ENCODE data around the gene CCNJ. TPM values are rescaled to one million over a fixed set of nuclear protein-coding genes. Genes with fewer than 3 reads are reported as not detected.

Gene CCNJ
- total RNA-seq, 1 experiment from 2014 or later, result 3.2 TPM

- Histone ChIP-seq H3K9me2 (replicated peaks; ENCODE audit: low read length) (no peaks in the 10 kb centered on the region), H3K4me2 (ENCODE audit: low read length) (no peak overlapping the region), H3K27me3 (ENCODE audit: low read length) (peaks cover 16% of the 10 kb centered on the region), H3K4me3 (ENCODE audit: low read length) (no peak overlapping the region), H3K79me2 (ENCODE audit: low read length) (no peaks in the 10 kb centered on the region), H3K27ac (ENCODE audit: low read length) (no peak overlapping the region), H3K9me3 (ENCODE audit: low read length) (no peaks in the 10 kb centered on the region), H3K4me1 (ENCODE audit: insufficient read depth, low read length) (no peaks in the 10 kb centered on the region), H4K20me1 (ENCODE audit: low read length) (no peaks in the 10 kb centered on the region), H3K9ac (ENCODE audit: low read length) (no peak overlapping the region), H3F3A (ENCODE audit: low read length, unreplicated experiment) (no peaks in the 10 kb centered on the region), H3K36me3 (ENCODE audit: low read depth, low read length) (no peaks in the 10 kb centered on the region), H2AFZ (ENCODE audit: low read length) (no peak overlapping the region)
- DNase-seq, result no peak
- BruUV-seq (replicated peaks), result no TSS peak
- intact Hi-C loops (cut with micrococcal nuclease), result no loop called here
- ChIA-PET CTCF (no interaction called here), POLR2A (ENCODE audit: unreplicated experiment) (no interaction called here)
- TF ChIP-seq EZH2 (IDR thresholded peaks at IDR 0.05; ENCODE audit: low read length, unreplicated experiment), result no peak
- no peak for TF ChIP-seq EZH2phosphoT487 (IDR thresholded peaks at IDR 0.05; ENCODE audit: borderline replicate concordance, low read length)
- no peak for TF ChIP-seq CTCF (conservative IDR thresholded peaks at IDR 0.05; ENCODE audit: low read depth, low read length)
- no peak for ATAC-seq
These were observed 22.1 kb upstream of the CCNJ start for GRCh38 chr10:96021332-96021731.

- H3K36me3 ChIP-seq (ENCODE audit: low read depth, low read length), result no peaks in the 10 kb centered on the region
- intact Hi-C loops (cut with micrococcal nuclease), result no loop called here
- DNase-seq, result no peak
- POLR2A ChIA-PET (ENCODE audit: unreplicated experiment), result no interaction called here
- no peak for ATAC-seq
- CTCF ChIA-PET, result no interaction called here
- H4K20me1 ChIP-seq (ENCODE audit: low read length), result no peaks in the 10 kb centered on the region
- TF ChIP-seq EZH2phosphoT487 (IDR thresholded peaks at IDR 0.05; ENCODE audit: borderline replicate concordance, low read length) (no peak), CTCF (conservative IDR thresholded peaks at IDR 0.05; ENCODE audit: low read depth, low read length) (no peak), EZH2 (IDR thresholded peaks at IDR 0.05; ENCODE audit: low read length, unreplicated experiment) (no peak)
- no peak overlapping the region for H3K4me3 ChIP-seq (ENCODE audit: low read length)
- H3F3A ChIP-seq (ENCODE audit: low read length, unreplicated experiment), result no peaks in the 10 kb centered on the region
- no peaks in the 10 kb centered on the region for H3K9me2 ChIP-seq (replicated peaks; ENCODE audit: low read length)
- no peaks in the 10 kb centered on the region for H3K79me2 ChIP-seq (ENCODE audit: low read length)
- H3K9me3 ChIP-seq (ENCODE audit: low read length), result no peaks in the 10 kb centered on the region
- no peaks in the 10 kb centered on the region for H3K4me1 ChIP-seq (ENCODE audit: insufficient read depth, low read length)
- H3K4me2 ChIP-seq (ENCODE audit: low read length), result no peak overlapping the region
- H3K27ac ChIP-seq (ENCODE audit: low read length), result no peak overlapping the region
- peaks cover 16% of the 10 kb centered on the region for H3K27me3 ChIP-seq (ENCODE audit: low read length)
- no peak overlapping the region for H2AFZ ChIP-seq (ENCODE audit: low read length)
- H3K9ac ChIP-seq (ENCODE audit: low read length), result no peak overlapping the region
- no TSS peak for BruUV-seq (replicated peaks)
These were observed 20.6 kb upstream of the CCNJ start for GRCh38 chr10:96022739-96023138.

- TF ChIP-seq CTCF (conservative IDR thresholded peaks at IDR 0.05; ENCODE audit: low read depth, low read length) (no peak), EZH2 (IDR thresholded peaks at IDR 0.05; ENCODE audit: low read length, unreplicated experiment) (no peak), EZH2phosphoT487 (IDR thresholded peaks at IDR 0.05; ENCODE audit: borderline replicate concordance, low read length) (no peak)
- H3K9ac ChIP-seq (ENCODE audit: low read length), result no peak overlapping the region
- no peaks in the 10 kb centered on the region for H3K9me3 ChIP-seq (ENCODE audit: low read length)
- ChIA-PET CTCF (no interaction called here), POLR2A (ENCODE audit: unreplicated experiment) (no interaction called here)
- peaks cover 16% of the 10 kb centered on the region for H3K27me3 ChIP-seq (ENCODE audit: low read length)
- H3K36me3 ChIP-seq (ENCODE audit: low read depth, low read length), result no peaks in the 10 kb centered on the region
- H4K20me1 ChIP-seq (ENCODE audit: low read length), result no peaks in the 10 kb centered on the region
- ATAC-seq (no peak), DNase-seq (no peak)
- H3F3A ChIP-seq (ENCODE audit: low read length, unreplicated experiment), result no peaks in the 10 kb centered on the region
- no peak overlapping the region for H2AFZ ChIP-seq (ENCODE audit: low read length)
- H3K9me2 ChIP-seq (replicated peaks; ENCODE audit: low read length), result no peaks in the 10 kb centered on the region
- H3K4me1 ChIP-seq (ENCODE audit: insufficient read depth, low read length), result no peaks in the 10 kb centered on the region
- no peak overlapping the region for H3K27ac ChIP-seq (ENCODE audit: low read length)
- no peak overlapping the region for H3K4me2 ChIP-seq (ENCODE audit: low read length)
- no peaks in the 10 kb centered on the region for H3K79me2 ChIP-seq (ENCODE audit: low read length)
- intact Hi-C loops (cut with micrococcal nuclease), result no loop called here
- BruUV-seq (replicated peaks), result no TSS peak
- H3K4me3 ChIP-seq (ENCODE audit: low read length), result no peak overlapping the region
These were observed 20.2 kb upstream of the CCNJ start for GRCh38 chr10:96023168-96023567.

Measured in PC-3 (cell line).